GM12874 (cell line): ENCODE measurements around the gene SLIT2.

Source experiments
- TF ChIP-seq, protein P1 (sequence below): IDR thresholded peaks from 2 replicates; pipeline ENCODE4 v1.5.1; 2011; ENCODE audit warnings: low read depth, mild to moderate bottlenecking, control low read depth, low read length, moderate library complexity; ENCODE audit not compliant: insufficient read depth

Gene SLIT2

DNA sequence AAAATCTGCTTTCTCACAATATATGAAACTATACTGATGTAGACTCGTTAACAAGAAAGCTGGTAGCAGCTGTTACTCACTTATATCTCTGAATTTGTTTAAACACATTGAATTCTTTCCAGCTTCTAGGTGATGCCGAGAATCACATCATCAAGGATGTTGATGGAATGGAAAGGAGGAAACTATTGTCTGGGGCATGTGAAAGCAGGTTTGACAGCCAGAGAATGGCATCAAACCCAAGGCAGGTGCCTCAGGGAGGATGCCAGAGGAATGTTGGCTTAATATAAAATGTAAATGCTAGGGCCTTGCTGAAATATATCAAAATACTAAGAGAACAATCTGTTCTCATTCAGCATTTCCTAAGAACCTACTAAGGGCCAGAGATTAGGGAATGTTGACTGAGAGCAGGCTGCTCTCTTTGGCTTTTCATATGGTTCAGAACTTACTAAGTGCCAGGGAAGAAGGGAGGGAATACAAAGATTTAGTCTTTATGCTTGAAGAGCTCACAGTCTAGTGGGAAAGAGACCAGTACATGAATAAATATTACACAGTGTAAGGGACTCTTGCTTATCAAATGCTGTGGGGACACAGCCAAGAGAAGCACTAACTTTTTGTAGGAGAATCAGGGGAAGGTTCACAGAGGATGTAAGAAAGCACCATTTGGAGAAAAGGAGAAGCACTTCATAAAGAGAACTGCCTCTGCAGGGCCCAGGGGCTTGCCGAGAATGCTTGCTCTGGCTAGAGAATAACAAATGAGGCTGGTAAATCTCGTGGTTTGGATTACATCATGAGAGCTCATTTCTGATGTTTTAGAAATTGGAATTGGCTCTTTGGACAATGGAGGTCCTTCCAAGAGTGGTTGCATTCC is 14.7 kb downstream of the SLIT2 start:
- TF ChIP-seq, protein P1, sequence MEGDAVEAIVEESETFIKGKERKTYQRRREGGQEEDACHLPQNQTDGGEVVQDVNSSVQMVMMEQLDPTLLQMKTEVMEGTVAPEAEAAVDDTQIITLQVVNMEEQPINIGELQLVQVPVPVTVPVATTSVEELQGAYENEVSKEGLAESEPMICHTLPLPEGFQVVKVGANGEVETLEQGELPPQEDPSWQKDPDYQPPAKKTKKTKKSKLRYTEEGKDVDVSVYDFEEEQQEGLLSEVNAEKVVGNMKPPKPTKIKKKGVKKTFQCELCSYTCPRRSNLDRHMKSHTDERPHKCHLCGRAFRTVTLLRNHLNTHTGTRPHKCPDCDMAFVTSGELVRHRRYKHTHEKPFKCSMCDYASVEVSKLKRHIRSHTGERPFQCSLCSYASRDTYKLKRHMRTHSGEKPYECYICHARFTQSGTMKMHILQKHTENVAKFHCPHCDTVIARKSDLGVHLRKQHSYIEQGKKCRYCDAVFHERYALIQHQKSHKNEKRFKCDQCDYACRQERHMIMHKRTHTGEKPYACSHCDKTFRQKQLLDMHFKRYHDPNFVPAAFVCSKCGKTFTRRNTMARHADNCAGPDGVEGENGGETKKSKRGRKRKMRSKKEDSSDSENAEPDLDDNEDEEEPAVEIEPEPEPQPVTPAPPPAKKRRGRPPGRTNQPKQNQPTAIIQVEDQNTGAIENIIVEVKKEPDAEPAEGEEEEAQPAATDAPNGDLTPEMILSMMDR = no peak

DNA sequence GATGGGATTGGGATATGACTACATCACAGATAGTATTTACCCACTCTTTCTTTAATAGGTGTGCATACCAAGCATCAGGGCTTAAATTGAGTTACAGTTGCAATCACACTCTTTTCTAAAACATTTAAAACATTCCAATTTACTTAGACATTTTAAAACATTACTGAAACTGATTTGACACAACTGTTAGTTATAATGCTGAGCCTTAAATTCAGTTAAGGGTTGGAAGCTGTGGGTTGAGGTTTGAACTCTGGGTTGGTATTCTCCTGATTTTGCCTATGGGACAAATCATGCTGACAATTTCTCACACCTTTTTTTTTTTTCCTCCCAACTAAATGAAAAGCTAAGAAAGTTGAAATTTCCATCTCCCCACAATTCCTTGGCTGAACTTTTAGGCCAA is 16.3 kb downstream of the SLIT2 start:
- TF ChIP-seq, protein P1 = no peak

GRCh38 chr4:20269320-20269719 is 17.6 kb downstream of the SLIT2 start:
- TF ChIP-seq, protein P1 = no peak

- TF ChIP-seq, protein P1 = no peak
These were observed 20.2 kb downstream of the SLIT2 start for GRCh38 chr4:20271950-20272349.

DNA sequence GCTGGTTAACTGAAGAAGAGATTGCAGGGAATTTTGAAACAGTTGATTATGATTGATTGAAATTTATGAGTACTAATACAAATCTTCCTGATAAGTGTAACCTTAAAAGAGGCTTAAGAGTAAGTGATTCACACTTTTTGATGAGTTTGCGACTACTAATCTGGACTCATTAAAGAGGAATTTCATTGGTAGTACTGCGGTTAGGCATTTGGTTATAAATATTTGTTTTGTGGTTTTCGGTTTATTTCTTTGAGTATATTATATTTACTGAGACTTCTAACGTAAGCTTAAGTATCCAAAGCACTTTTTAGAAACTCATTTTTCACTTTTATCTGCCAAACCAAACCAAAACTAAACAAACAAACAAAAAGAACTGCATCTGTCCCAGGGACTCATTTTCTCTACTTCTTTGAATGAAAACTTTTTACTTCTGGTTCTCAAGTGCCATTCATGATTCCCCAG is 20.7 kb downstream of the SLIT2 start:
- TF ChIP-seq, protein P1 = no peak

DNA sequence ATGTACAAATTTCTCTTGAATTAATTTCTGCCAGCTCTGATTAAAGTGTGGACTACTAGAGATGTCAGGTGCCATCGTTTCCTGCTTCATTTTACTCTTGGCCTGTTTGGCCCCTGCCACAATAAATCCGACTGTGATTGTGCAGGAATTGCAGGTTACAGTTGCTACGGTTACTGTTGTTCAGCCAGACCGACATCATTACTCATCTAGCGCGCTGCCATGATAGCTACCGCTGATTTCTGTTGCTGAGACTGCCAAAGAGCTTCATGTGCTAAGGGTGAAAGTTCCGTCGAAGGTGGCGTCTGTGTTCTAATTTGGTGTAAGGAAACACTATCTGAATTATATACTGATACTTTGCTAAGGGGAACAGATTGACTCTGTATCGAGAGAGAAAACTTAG is 22.1 kb downstream of the SLIT2 start:
- TF ChIP-seq, protein P1 = no peak

DNA sequence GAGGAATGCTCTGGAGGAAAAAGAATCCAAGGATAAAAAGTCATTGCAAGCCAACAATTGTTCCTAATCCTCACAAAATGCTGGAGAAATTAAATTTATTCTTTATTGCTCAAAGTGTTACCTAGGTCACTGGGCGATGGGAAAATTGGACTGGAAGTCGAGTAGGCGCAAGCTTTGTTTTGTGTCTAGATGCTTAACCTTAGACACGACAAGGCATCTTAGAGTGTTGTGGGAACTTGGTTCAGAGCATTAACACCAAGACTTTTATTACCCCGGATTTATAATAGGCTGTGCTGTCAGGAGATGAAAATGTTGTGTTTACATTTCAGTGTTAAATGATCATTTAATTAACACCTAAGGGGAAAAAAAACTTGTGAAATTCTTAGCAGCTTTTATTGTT is 25.1 kb downstream of the SLIT2 start:
- TF ChIP-seq, protein P1 = no peak
